Esophagus muscularis mucosa (tissue), 4 donors: Measurements from ENCODE around the gene KRR1. TPM values are rescaled to one million over a fixed set of nuclear protein-coding genes. Genes with fewer than 3 reads are reported as not detected.

ENCODE experiments used
- DNase-seq: peaks from one replicate; pipeline ENCODE4 v3.0.0-alpha.2; 2017; ENCODE audit errors: extremely low spot score
- H3K27ac ChIP-seq, 4 donors: fragments of 200-600 bp; sonication (generic); replicated peaks in 1 of 4; 1 replicate in 3 of 4; 2 replicates in 1 of 4; pipeline ENCODE4 v1.5.1; 2016 to 2019; ENCODE audit warnings: mild to moderate bottlenecking in 1 of 4
- H3K27me3 ChIP-seq, 4 donors: fragments of 200-600 bp; sonication (generic); one replicate each; pipeline versions ENCODE4 v1.5.1 to v1.6.0; 2016 to 2019
- H3K36me3 ChIP-seq, 4 donors: fragments of 200-600 bp; sonication (generic); one replicate each; pipeline ENCODE4 v1.5.1; 2016 to 2019
- H3K4me1 ChIP-seq, 4 donors: fragments of 200-600 bp; sonication (generic); one replicate each; pipeline ENCODE4 v1.5.1; 2016 to 2019
- H3K4me3 ChIP-seq, 4 donors: fragments of 200-600 bp; sonication (generic); 1 replicate in 2 of 4; 2 replicates in 2 of 4; pipeline ENCODE4 v1.5.1; 2016 to 2019; ENCODE audit warnings: mild to moderate bottlenecking in 4 of 4, moderate library complexity in 1 of 4
- H3K9me3 ChIP-seq, 4 donors: fragments of 200-600 bp; sonication (generic); 1 replicate in 3 of 4; 2 replicates in 1 of 4; pipeline ENCODE4 v1.5.1; 2016 to 2019
- EP300 ChIP-seq: sonication (generic); formaldehyde crosslinking; IDR thresholded peaks from one replicate; pipeline ENCODE4 v1.6.1; 2017; ENCODE audit warnings: antibody characterized with exemption
- POLR2A ChIP-seq: fragments of 450-650 bp; IDR thresholded peaks from one replicate; pipeline ENCODE4 v1.6.1; 2017; ENCODE audit warnings: antibody characterized with exemption, moderate library complexity, mild to moderate bottlenecking, low read depth
- POLR2AphosphoS5 ChIP-seq, 2 donors: sonication (generic); formaldehyde crosslinking; IDR thresholded peaks; one replicate each; pipeline ENCODE4 v1.6.1; 2017; ENCODE audit warnings: antibody characterized with exemption in 2 of 2
- WGBS: methylation state at CpG from one replicate; pipeline ENCODE4 v1.1.5; 2018; 5-methylcytosine and 5-hydroxymethylcytosine counted together
- intact Hi-C: fragments of 100-400 bp; cut with DNase I; formaldehyde crosslinking; loops from one replicate; pipeline ENCODE4 v1.15.1; 2023
- total RNA-seq, 4 donors: library from RNA; depleted of rRNA; stranded (reverse); fragments of >200 nt; gene quantifications; one replicate each; pipeline versions ENCODE4 v1.1.0 to v1.2.1, GENCODE V29; 2016
- TF ChIP-seq, protein P1 (sequence below), 3 experiments: fragments of 200-600 bp in 2 of 3; fragments of 450-650 bp in 1 of 3; sonication (generic) in 2 of 3; IDR thresholded peaks; one replicate each; pipeline ENCODE4 v1.5.1; 2017 to 2019; ENCODE audit warnings: antibody characterized with exemption in 3 of 3, mild to moderate bottlenecking in 2 of 3, moderate library complexity in 1 of 3

The KRR1 gene
- total RNA-seq, 4 donors from 2014 or later, result 17.9 to 37.4 (median 23.8) TPM

DNA sequence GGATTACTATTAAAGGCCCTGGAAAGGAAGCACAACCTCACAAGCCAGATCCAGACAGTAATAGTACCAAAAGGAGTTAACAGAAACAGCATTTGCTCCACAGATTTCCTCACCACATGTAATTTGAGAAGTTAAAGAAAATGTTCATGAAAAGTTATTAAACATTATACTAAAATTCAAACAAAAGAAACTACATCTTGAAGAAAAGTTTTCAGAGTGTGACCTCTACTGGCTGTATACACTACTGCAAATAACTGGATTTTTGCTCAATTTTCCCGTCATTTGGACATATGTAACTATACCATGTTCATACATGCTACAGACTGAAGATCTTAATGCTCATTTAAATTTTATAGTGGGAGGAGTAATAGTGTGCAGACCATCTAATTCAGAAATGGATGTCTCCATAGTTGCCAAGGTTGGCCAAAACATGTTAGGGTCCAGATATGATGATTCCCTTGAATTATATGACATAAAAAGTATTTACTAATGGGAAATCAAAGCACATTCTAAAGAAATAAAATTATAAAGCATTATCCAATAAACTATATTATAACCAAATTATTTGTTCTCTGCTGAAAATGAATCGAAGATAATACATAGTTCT is 5.6 kb downstream of the KRR1 start:
- Histone ChIP-seq H3K4me1 (peaks cover 16 to 29% (median 26%) of the 10 kb centered on the region in 4 donors), H3K36me3 (peaks cover 29 to 63% (median 52%) of the 10 kb centered on the region in 4 donors), H3K27ac (no peak overlapping the region), H3K4me3 (no peak overlapping the region), H3K27me3 (no peaks in the 10 kb centered on the region), H3K9me3 (no peaks in the 10 kb centered on the region)
- no peak for DNase-seq
- 55% methylated on average over 2 of the region's 2 CpGs for WGBS
- TF ChIP-seq POLR2AphosphoS5 (IDR thresholded peaks at IDR 0.05) (no peak), EP300 (no peak), POLR2A (no peak)
- TF ChIP-seq, protein P1, sequence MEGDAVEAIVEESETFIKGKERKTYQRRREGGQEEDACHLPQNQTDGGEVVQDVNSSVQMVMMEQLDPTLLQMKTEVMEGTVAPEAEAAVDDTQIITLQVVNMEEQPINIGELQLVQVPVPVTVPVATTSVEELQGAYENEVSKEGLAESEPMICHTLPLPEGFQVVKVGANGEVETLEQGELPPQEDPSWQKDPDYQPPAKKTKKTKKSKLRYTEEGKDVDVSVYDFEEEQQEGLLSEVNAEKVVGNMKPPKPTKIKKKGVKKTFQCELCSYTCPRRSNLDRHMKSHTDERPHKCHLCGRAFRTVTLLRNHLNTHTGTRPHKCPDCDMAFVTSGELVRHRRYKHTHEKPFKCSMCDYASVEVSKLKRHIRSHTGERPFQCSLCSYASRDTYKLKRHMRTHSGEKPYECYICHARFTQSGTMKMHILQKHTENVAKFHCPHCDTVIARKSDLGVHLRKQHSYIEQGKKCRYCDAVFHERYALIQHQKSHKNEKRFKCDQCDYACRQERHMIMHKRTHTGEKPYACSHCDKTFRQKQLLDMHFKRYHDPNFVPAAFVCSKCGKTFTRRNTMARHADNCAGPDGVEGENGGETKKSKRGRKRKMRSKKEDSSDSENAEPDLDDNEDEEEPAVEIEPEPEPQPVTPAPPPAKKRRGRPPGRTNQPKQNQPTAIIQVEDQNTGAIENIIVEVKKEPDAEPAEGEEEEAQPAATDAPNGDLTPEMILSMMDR (IDR thresholded peaks at IDR 0.05), result peak; percentile 38 to 57 (median 52)
- intact Hi-C loops, result loop anchor here (5.0 to 10.0 kb wide), 2 partner anchors 121 to 174 kb away; partner anchors contain the start of genes CAPS2 and GLIPR1L1

- no peak for TF ChIP-seq EP300
- no peak for TF ChIP-seq POLR2A
- TF ChIP-seq, protein P1 (IDR thresholded peaks at IDR 0.05), result no peak
- no peak for TF ChIP-seq POLR2AphosphoS5 (IDR thresholded peaks at IDR 0.05)
- 89% methylated on average over 3 of the region's 3 CpGs for WGBS
- Histone ChIP-seq H3K36me3 (peaks cover 41 to 82% (median 68%) of the 10 kb centered on the region in 4 donors), H3K4me3 (no peak overlapping the region), H3K27ac (no peak overlapping the region), H3K9me3 (no peaks in the 10 kb centered on the region), H3K4me1 (peaks cover 0 to 10% (median 9%) of the 10 kb centered on the region in 4 donors), H3K27me3 (no peaks in the 10 kb centered on the region)
- intact Hi-C loops, result loop anchor here (10.0 kb wide), 1 partner anchor 119 kb away; no protein-coding TSS in a partner anchor
- DNase-seq, result no peak
Measured at GRCh38 chr12:75503866-75504265, 7.5 kb downstream of the KRR1 start.

- no peaks in the 10 kb centered on the region for H3K9me3 ChIP-seq
- H3K4me1 ChIP-seq, result peaks cover 0 to 10% (median 5%) of the 10 kb centered on the region in 4 donors
- peaks cover 41 to 86% (median 70%) of the 10 kb centered on the region in 4 donors for H3K36me3 ChIP-seq
- no peaks in the 10 kb centered on the region for H3K27me3 ChIP-seq
- H3K27ac ChIP-seq, result no peak overlapping the region
- no peak overlapping the region for H3K4me3 ChIP-seq
- WGBS, result 75% methylated on average over 3 of the region's 3 CpGs
- no peak for DNase-seq
- intact Hi-C loops, result loop anchor here (10.0 kb wide), 1 partner anchor 119 kb away; no protein-coding TSS in a partner anchor
- TF ChIP-seq, protein P1 (IDR thresholded peaks at IDR 0.05), result no peak
- TF ChIP-seq EP300 (no peak), POLR2A (no peak)
Measured at GRCh38 chr12:75503459-75503858, 8.0 kb downstream of the KRR1 start.

DNA sequence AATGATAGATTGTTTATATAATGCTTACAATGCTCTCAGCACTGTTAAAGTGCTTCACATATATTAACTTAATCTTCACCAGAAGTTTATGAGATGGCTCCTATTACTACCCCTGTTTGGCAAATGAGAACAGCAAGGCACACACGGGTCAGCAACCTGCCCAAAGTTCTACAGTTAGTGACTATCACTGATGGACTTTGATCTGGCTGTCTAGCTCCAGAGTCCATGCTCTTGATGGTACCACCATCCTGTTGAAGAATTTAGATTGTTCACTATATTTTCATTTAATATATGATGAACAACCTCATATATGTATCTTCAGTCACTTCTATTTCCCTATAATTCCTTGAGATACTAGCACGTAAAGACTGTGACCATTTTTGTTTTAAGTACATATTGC is 20.2 kb downstream of the KRR1 start:
- Histone ChIP-seq H3K4me3 (no peak overlapping the region), H3K27me3 (no peaks in the 10 kb centered on the region), H3K4me1 (peaks cover 0 to 18% (median 3%) of the 10 kb centered on the region in 4 donors), H3K27ac (no peak overlapping the region), H3K36me3 (peaks cover 5 to 33% (median 24%) of the 10 kb centered on the region in 4 donors), H3K9me3 (no peaks in the 10 kb centered on the region)
- TF ChIP-seq EP300 (no peak), POLR2A (no peak), POLR2AphosphoS5 (IDR thresholded peaks at IDR 0.05) (no peak)
- TF ChIP-seq, protein P1 (IDR thresholded peaks at IDR 0.05), result no peak
- intact Hi-C loops, result no loop called here
- WGBS, result 85% methylated on average over 2 of the region's 2 CpGs
- no peak for DNase-seq
